SK-N-SH (cell line): ENCODE measurements around the gene ZDHHC15.

ENCODE experiments used
- JUND ChIP-seq: IDR thresholded peaks from 2 replicates; pipeline ENCODE4 v1.4.0; 2012
- RXRA ChIP-seq: IDR thresholded peaks from 2 replicates; pipeline ENCODE4 v1.4.0; 2012; ENCODE audit warnings: low read depth, mild to moderate bottlenecking, borderline replicate concordance
- TF ChIP-seq, protein P1 (sequence below): fragments of 200-600 bp; sonication (generic); IDR thresholded peaks from 2 replicates; pipeline ENCODE4 v1.6.1; 2017; ENCODE audit warnings: antibody characterized with exemption, mild to moderate bottlenecking, moderate library complexity

- no peak for TF ChIP-seq RXRA
- TF ChIP-seq, protein P1, sequence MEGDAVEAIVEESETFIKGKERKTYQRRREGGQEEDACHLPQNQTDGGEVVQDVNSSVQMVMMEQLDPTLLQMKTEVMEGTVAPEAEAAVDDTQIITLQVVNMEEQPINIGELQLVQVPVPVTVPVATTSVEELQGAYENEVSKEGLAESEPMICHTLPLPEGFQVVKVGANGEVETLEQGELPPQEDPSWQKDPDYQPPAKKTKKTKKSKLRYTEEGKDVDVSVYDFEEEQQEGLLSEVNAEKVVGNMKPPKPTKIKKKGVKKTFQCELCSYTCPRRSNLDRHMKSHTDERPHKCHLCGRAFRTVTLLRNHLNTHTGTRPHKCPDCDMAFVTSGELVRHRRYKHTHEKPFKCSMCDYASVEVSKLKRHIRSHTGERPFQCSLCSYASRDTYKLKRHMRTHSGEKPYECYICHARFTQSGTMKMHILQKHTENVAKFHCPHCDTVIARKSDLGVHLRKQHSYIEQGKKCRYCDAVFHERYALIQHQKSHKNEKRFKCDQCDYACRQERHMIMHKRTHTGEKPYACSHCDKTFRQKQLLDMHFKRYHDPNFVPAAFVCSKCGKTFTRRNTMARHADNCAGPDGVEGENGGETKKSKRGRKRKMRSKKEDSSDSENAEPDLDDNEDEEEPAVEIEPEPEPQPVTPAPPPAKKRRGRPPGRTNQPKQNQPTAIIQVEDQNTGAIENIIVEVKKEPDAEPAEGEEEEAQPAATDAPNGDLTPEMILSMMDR: no peak
- TF ChIP-seq JUND: no peak
Observed at GRCh38 chrX:75546724-75547511, 24.1 kb upstream of the ZDHHC15 start.
